Brain microvascular endothelial cell (primary cell): Measurements from ENCODE around the gene PEX14.

Experiments used
- DNase-seq: peaks from one replicate; pipeline ENCODE4 v3.0.0-alpha.2; 2020
- H3K27ac ChIP-seq: fragments of 250-450 bp; sonication (Bioruptor Pico); 2 replicates; pipeline ENCODE4 v1.5.1; 2020; ENCODE audit warnings: mild to moderate bottlenecking, moderate library complexity
- H3K27me3 ChIP-seq: fragments of 250-450 bp; sonication (Bioruptor Pico); replicated peaks from 2 replicates; pipeline ENCODE4 v1.5.1; 2020; ENCODE audit warnings: mild to moderate bottlenecking
- H3K36me3 ChIP-seq: fragments of 250-450 bp; sonication (Bioruptor Pico); replicated peaks from 2 replicates; pipeline ENCODE4 v1.5.1; 2020; ENCODE audit warnings: mild to moderate bottlenecking
- H3K4me3 ChIP-seq: 2 replicates; pipeline ENCODE4 v1.5.1; 2011; ENCODE audit warnings: low read depth, mild to moderate bottlenecking, control low read depth, low read length, moderate library complexity
- in situ Hi-C: cut with HindIII; loops from 2 replicates; pipeline ENCODE4 v1.10.0; 2017; ENCODE audit warnings: low sequenced_read_pairs, low pct_ligation_motif_present
- TF ChIP-seq, protein P1 (sequence below): IDR thresholded peaks from 2 replicates; pipeline ENCODE4 v1.5.1; 2011; ENCODE audit warnings: low read depth, mild to moderate bottlenecking, moderate library complexity, low read length, control low read depth, inconsistent platforms; ENCODE audit errors: missing control alignments

Gene PEX14

DNA sequence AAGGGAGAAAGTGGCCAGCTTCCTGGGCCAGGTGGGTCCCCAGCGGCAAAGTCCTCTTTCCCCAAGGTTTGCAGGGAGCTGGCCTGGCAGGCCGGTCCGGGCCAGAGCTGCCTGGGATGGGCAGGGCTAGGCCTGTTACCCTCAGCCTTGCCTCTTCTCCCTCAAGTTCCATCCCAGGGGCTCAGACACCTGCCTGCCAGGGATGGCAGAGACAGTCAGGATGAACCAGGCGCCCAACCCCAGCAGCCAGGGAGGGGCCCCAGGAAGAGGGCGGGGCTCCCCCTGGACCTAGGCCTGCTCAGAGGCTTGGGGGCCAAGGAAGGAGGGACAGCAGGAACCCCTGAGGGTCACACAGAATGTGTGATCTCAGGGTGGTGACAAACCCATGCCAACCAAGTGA lies 201.1 kb downstream of the PEX14 start:
- H3K27me3 ChIP-seq: peaks cover 5% of the 10 kb centered on the region
- H3K4me3 ChIP-seq: no peak overlapping the region
- no peaks in the 10 kb centered on the region for H3K36me3 ChIP-seq
- in situ Hi-C loops: no loop called here
- DNase-seq: no peak
- TF ChIP-seq, protein P1, sequence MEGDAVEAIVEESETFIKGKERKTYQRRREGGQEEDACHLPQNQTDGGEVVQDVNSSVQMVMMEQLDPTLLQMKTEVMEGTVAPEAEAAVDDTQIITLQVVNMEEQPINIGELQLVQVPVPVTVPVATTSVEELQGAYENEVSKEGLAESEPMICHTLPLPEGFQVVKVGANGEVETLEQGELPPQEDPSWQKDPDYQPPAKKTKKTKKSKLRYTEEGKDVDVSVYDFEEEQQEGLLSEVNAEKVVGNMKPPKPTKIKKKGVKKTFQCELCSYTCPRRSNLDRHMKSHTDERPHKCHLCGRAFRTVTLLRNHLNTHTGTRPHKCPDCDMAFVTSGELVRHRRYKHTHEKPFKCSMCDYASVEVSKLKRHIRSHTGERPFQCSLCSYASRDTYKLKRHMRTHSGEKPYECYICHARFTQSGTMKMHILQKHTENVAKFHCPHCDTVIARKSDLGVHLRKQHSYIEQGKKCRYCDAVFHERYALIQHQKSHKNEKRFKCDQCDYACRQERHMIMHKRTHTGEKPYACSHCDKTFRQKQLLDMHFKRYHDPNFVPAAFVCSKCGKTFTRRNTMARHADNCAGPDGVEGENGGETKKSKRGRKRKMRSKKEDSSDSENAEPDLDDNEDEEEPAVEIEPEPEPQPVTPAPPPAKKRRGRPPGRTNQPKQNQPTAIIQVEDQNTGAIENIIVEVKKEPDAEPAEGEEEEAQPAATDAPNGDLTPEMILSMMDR: no peak
- H3K27ac ChIP-seq: no peak overlapping the region

- TF ChIP-seq, protein P1: no peak
- H3K36me3 ChIP-seq: no peaks in the 10 kb centered on the region
- no peak overlapping the region for H3K27ac ChIP-seq
- no peak for DNase-seq
- no peak overlapping the region for H3K4me3 ChIP-seq
- H3K27me3 ChIP-seq: peaks cover 1% of the 10 kb centered on the region
- in situ Hi-C loops: no loop called here
Measured at GRCh38 chr1:10676963-10677362, 202.2 kb downstream of the PEX14 start.

- H3K27ac ChIP-seq: no peak overlapping the region
- DNase-seq: no peak
- in situ Hi-C loops: no loop called here
- peaks cover 7% of the 10 kb centered on the region for H3K27me3 ChIP-seq
- no peak overlapping the region for H3K4me3 ChIP-seq
- H3K36me3 ChIP-seq: no peaks in the 10 kb centered on the region
- TF ChIP-seq, protein P1: no peak
Measured at GRCh38 chr1:10677491-10678391, 203.0 kb downstream of the PEX14 start.

- H3K36me3 ChIP-seq: no peaks in the 10 kb centered on the region
- H3K27me3 ChIP-seq: peaks cover 7% of the 10 kb centered on the region
- no peak overlapping the region for H3K4me3 ChIP-seq
- in situ Hi-C loops: no loop called here
- TF ChIP-seq, protein P1: no peak
- no peak overlapping the region for H3K27ac ChIP-seq
- DNase-seq: no peak
Measured at GRCh38 chr1:10678402-10678801, 203.7 kb downstream of the PEX14 start.

DNA sequence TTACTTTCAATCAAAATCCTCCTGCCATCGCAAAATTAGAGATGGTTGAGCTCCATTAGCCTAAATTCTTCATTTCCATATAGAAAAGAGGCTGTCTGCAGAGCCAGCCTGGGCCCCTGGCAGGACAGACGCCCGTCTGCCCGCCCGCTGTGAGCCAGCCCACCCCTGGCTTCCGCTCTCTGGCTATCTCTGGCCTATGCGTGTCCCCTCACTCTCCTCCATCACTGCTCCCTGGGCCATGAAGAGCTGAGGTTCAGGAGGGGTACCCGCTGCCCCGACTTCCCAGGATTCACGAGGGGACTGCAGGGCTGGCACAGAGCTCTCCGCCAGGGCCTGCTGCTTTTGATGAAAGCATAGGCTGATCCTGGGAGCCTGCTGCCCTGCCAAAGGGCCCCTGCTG lies 204.1 kb downstream of the PEX14 start:
- Histone ChIP-seq H3K4me3 (no peak overlapping the region), H3K27ac (no peak overlapping the region), H3K36me3 (no peaks in the 10 kb centered on the region), H3K27me3 (peaks cover 7% of the 10 kb centered on the region)
- DNase-seq: no peak
- in situ Hi-C loops: no loop called here
- TF ChIP-seq, protein P1: no peak
